Epithelial cell of umbilical artery (primary cell): ENCODE data around the gene MCMBP. TPM values are rescaled to one million over a fixed set of nuclear protein-coding genes. Genes with fewer than 3 reads are reported as not detected.

Source experiments
- total RNA-seq: library from RNA; depleted of rRNA; stranded (reverse); fragments of >200 nt; gene quantifications from 2 replicates; pipeline ENCODE4 v1.2.3, GENCODE V29; 2014

The MCMBP gene, protein sequence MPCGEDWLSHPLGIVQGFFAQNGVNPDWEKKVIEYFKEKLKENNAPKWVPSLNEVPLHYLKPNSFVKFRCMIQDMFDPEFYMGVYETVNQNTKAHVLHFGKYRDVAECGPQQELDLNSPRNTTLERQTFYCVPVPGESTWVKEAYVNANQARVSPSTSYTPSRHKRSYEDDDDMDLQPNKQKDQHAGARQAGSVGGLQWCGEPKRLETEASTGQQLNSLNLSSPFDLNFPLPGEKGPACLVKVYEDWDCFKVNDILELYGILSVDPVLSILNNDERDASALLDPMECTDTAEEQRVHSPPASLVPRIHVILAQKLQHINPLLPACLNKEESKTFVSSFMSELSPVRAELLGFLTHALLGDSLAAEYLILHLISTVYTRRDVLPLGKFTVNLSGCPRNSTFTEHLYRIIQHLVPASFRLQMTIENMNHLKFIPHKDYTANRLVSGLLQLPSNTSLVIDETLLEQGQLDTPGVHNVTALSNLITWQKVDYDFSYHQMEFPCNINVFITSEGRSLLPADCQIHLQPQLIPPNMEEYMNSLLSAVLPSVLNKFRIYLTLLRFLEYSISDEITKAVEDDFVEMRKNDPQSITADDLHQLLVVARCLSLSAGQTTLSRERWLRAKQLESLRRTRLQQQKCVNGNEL
- total RNA-seq: 73.7 and 85.3 TPM in 2 replicates

GRCh38 chr10:119872610-119872859 is at the start of gene MCMBP:
MCMBP (minus strand) TSS chr10:119872843; CDS start chr10:119872584, 259 bp downstream.

GRCh38 chr10:119892188-119893065 is 19.8 kb upstream of the MCMBP start, which contains the start of gene SEC23IP:
SEC23IP (plus strand) TSS chr10:119892730; CDS start chr10:119892783, 53 bp downstream.

Other genes starting within 250 kb of the MCMBP start
- 12.9 and 13.3 TPM in 2 replicates for gene BAG3, start 221.5 kb downstream of the MCMBP start, total RNA-seq
- gene INPP5F, start 146.8 kb downstream of the MCMBP start, total RNA-seq: 37.1 and 46.4 TPM in 2 replicates
- 17.6 and 26.0 TPM in 2 replicates for gene SEC23IP, start 19.9 kb upstream of the MCMBP start, total RNA-seq